ENCODE results near the gene LASP1. TPM values are rescaled to one million over a fixed set of nuclear protein-coding genes. Genes with fewer than 3 reads are reported as not detected.
A peak's percentile ranks its signal among the peaks of the same experiment; 100 is the strongest.

LASP1 gene
- total and polyA plus RNA-seq, 3 donors from 2014 or later = 58.2 to 83.2 (median 60.3) TPM

DNA sequence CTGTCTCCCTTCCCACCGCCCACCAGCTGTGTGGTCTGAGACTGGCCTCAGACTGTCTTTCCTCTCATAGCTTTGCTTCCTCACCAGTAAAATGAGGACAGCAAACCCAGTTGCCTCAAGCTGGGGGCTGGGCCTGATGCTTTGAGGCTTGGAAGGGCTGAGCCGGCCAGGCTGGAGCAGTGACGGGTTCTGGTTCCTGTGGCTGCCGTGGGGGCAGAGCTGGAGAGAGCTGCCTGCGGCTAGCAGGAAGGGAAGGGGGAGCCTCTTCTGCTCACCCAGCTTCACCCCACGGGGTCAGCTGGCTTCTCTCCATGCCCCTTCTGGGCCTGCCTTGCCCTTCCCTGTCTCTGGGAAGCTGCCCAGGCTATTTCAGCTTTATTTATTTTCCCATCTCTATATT lies 23.7 kb downstream of the LASP1 start:
- peaks cover 33% of the 10 kb centered on the region for H3K4me1 ChIP-seq

DNA sequence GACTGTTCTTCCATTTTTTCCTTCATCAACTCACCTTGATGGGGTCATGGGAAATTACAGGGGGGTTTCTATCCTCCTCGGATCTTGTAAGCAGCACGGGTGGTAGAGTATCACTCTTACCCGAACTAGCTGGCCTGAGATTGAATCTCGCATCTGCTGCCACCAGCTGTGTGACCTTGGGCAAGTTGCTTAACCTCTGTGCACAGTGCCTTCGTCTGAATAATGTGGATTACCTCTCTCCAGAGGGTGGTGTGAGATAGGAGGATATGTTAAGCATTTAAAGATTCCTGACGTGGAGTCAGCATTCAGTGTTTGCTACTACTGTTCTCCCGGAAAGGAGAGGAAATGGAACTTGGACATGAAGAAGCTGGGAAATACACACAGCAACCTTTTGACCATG lies 24.4 kb downstream of the LASP1 start:
- peaks cover 33% of the 10 kb centered on the region for H3K4me1 ChIP-seq
- no peak overlapping the region for H3K4me3 ChIP-seq
- H3K9me3 ChIP-seq = no peaks in the 10 kb centered on the region
- H3K36me3 ChIP-seq (ENCODE audit: low read depth, missing control alignments) = no peaks in the 10 kb centered on the region
- no peak for TF ChIP-seq CTCF (IDR thresholded peaks at IDR 0.05)
- TF ChIP-seq POLR2A (IDR thresholded peaks at IDR 0.05) = no peak
- intact Hi-C loops (cut with DNase I; ENCODE audit: low total_unique reads) = no loop called here
- H3K27ac ChIP-seq = no peak overlapping the region
- DNase-seq = no peak
- H3K27me3 ChIP-seq = no peaks in the 10 kb centered on the region
- 39 to 48% methylated on average over 7 of the region's 7 CpGs for WGBS, 2 donors

More for the DNA sequence above, 23.7 kb downstream of the LASP1 start:
- 35 to 82% methylated on average over 4 to 6 of the region's 6 CpGs for whole genome bisulfite sequencing, 2 donors
- Histone ChIP-seq H3K27ac (peak overlapping the region in 1 of 2 donors; percentile 21), H3K4me3 (no peak overlapping the region), H3K9me3 (no peaks in the 10 kb centered on the region), H3K36me3 (ENCODE audit: low read depth, missing control alignments) (no peaks in the 10 kb centered on the region), H3K27me3 (no peaks in the 10 kb centered on the region)
- intact Hi-C loops (cut with DNase I; ENCODE audit: low total_unique reads) = no loop called here
- TF ChIP-seq CTCF (IDR thresholded peaks at IDR 0.05) = no peak
- no peak for TF ChIP-seq POLR2A (IDR thresholded peaks at IDR 0.05)
- no peak for DNase-seq

- H3K4me1 ChIP-seq = peaks cover 44% of the 10 kb centered on the region
- no peak for TF ChIP-seq POLR2A (IDR thresholded peaks at IDR 0.05)
- TF ChIP-seq CTCF (IDR thresholded peaks at IDR 0.05) = no peak
- intact Hi-C loops (cut with DNase I; ENCODE audit: low total_unique reads) = no loop called here
- no peaks in the 10 kb centered on the region for H3K27me3 ChIP-seq
- DNase-seq = no peak
- WGBS, 2 donors = 63 to 64% methylated on average over 9 to 13 of the region's 13 CpGs
- H3K4me3 ChIP-seq = no peak overlapping the region
- peak overlapping the region in 1 of 2 donors; percentile 48 for H3K27ac ChIP-seq
- no peaks in the 10 kb centered on the region for H3K36me3 ChIP-seq (ENCODE audit: low read depth, missing control alignments)
- no peaks in the 10 kb centered on the region for H3K9me3 ChIP-seq
These were observed 26.6 kb downstream of the LASP1 start for GRCh38 chr17:38896346-38896954.

DNA sequence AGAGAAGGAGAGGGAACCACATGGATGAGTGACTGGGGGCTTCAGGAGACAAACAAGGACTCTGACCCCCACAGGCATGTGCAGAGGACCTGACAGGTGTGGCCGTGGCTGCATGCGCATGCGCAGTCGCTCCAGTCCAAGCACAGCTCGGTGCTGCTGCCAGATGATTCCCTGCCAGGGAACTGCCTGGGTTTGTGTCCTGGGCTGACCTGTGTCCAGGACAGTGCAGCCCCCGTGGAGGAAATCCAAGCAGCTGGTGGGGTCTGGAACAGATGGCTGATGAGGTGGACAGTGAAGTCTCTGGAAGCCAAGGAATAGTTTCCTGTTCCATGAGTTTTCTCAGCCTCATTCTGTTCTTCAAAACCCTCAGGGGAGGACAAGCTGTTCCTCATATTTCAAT lies 27.3 kb downstream of the LASP1 start:
- Histone ChIP-seq H3K9me3 (no peaks in the 10 kb centered on the region), H3K27me3 (no peaks in the 10 kb centered on the region), H3K4me1 (peaks cover 49% of the 10 kb centered on the region), H3K27ac (peak overlapping the region; percentile 19 to 48), H3K4me3 (no peak overlapping the region), H3K36me3 (ENCODE audit: low read depth, missing control alignments) (no peaks in the 10 kb centered on the region)
- peak; percentile 69 for DNase-seq
- WGBS, 2 donors = 32 to 49% methylated on average over 5 to 6 of the region's 6 CpGs
- no peak for TF ChIP-seq CTCF (IDR thresholded peaks at IDR 0.05)
- intact Hi-C loops (cut with DNase I; ENCODE audit: low total_unique reads) = no loop called here

DNA sequence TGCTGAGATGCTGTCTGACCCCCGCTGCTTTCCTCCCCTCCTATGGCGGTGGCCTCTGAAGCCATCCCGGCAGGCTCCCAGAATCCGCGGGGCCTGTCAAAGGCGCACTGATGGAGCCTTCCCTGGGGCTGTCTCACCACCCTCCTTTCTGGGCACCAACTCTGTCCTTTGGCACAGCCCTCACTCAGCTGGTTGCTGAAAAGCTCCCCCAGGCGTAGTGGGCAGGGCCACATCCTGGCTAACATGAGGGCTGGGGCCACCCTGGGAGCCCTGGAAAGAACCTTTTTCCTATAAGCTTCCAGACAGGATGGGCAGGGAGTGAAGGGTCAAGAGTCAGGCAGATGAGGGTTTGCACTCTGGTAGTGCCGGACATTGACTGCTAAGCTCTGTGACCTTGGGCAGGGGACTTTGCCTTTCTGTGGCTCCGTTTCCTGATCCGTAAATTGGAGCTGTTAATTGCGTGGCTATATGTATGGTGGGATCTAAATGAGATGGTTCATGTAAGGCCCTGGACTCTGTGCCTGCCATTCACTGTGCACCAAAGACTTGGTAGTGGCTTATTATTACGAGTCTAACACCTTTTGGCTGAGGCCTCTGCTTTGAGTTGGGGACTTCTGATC lies 27.9 kb downstream of the LASP1 start:
- no peak for DNase-seq
- H3K9me3 ChIP-seq = no peaks in the 10 kb centered on the region
- no peaks in the 10 kb centered on the region for H3K36me3 ChIP-seq (ENCODE audit: low read depth, missing control alignments)
- peaks cover 49% of the 10 kb centered on the region for H3K4me1 ChIP-seq
- 60 to 64% methylated on average over 6 to 12 of the region's 12 CpGs for WGBS, 2 donors
- intact Hi-C loops (cut with DNase I; ENCODE audit: low total_unique reads) = no loop called here
- H3K27ac ChIP-seq = peak overlapping the region; percentile 19 to 48
- no peak overlapping the region for H3K4me3 ChIP-seq
- no peaks in the 10 kb centered on the region for H3K27me3 ChIP-seq
- TF ChIP-seq CTCF (IDR thresholded peaks at IDR 0.05) (no peak), POLR2A (IDR thresholded peaks at IDR 0.05) (no peak)
